Amniotic stem cell (primary cell): ENCODE measurements around the gene PARVA.

Experiments
- DNase-seq: peaks from one replicate; lab custom pipeline; 2025; lab: John Stamatoyannopoulos, UW

Gene PARVA

GRCh38 chr11:12430954-12431595, 53.7 kb downstream of the PARVA start:
- DNase-seq, result no peak

GRCh38 chr11:12432507-12432906, 55.1 kb downstream of the PARVA start:
- DNase-seq, result no peak

- DNase-seq, result no peak
These were observed 55.8 kb downstream of the PARVA start for GRCh38 chr11:12433121-12433520.

- peak; percentile 76 for DNase-seq
These were observed 56.4 kb downstream of the PARVA start for GRCh38 chr11:12433571-12434324.

DNA sequence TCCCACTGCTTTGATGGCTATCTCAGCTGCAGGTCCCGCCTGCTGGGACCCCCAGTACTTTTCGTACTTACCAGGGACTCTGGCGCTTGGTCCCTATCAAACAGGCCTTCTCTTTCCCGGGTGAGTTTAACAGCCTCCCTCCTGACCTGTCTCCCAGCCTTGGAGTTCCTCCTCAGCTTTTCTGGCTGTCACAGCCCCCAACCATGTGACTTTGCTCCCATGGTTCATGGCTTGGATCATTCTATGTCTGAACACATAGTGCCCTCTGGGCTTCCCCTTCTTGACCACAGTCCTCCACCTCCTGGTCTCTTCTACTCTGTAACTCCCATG, 56.9 kb downstream of the PARVA start:
- DNase-seq, result no peak

- DNase-seq, result no peak
These were observed 57.9 kb downstream of the PARVA start for GRCh38 chr11:12435264-12435663.

GRCh38 chr11:12436266-12436665, 58.9 kb downstream of the PARVA start:
- no peak for DNase-seq

- no peak for DNase-seq
These were observed 60.9 kb downstream of the PARVA start for GRCh38 chr11:12438291-12438690.

GRCh38 chr11:12439615-12440014, 62.2 kb downstream of the PARVA start:
- DNase-seq, result no peak

- DNase-seq, result no peak
These were observed 63.2 kb downstream of the PARVA start for GRCh38 chr11:12440565-12440964.

GRCh38 chr11:12441231-12441861, 64.0 kb downstream of the PARVA start:
- DNase-seq, result no peak

GRCh38 chr11:12444601-12445000, 67.2 kb downstream of the PARVA start:
- DNase-seq, result no peak

GRCh38 chr11:12445001-12445400, 67.6 kb downstream of the PARVA start:
- DNase-seq, result no peak

DNA sequence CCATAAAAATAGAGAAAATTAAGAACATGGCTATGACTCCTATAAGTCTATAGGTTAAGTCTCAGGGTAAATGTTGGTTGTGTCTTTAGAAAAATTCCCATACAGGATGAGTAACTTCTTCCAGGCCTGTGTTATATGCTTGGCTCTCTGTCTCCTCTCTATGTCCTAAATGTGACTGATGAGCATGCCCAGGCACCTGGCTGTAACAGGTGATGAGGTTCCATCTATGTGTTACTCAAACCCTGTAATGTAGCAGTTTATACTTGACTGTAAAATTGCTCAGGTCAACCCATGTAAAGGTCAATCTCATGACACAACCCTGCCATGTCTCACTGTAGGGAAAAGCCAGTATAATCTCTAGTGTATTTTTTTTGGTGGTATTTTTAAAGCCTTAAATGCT, 69.5 kb downstream of the PARVA start:
- no peak for DNase-seq

DNA sequence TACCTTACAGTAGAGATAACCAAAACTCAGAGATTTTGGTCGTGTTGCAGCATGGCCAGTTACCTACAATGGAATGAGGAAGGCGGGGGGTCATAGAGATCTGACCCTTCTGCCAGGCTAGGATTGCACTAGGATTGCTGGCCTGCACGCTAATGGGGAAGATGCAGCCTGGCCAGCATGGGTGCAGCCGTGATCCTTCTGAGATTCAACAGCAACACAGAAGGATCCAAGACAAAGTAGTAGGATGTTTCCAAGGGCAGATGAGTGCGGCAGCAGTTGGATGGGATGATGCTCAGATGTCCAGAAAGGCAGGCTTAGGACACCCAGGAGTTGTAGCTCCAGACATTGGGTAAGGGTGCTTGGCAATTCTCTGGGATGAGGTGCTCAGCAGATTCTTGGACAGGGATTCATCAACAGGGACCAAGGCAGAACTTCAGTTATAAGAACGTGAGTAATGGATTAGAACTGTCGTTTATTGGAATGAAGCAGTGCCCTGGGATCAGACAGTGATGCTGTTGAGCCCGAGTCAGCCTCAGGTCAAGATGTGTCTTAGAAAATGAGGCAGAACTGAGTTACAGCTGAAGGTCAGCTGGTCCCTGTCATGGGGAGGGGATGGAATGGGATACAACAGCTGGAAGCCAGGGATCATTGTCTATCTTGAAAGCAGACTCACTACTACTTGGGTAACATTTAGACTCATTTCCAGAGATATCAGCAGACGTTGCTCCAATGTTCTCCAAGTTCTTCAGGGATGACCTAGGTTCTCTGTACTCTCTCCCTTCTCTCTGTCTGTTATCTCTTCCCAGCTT, 71.0 kb downstream of the PARVA start:
- no peak for DNase-seq

DNA sequence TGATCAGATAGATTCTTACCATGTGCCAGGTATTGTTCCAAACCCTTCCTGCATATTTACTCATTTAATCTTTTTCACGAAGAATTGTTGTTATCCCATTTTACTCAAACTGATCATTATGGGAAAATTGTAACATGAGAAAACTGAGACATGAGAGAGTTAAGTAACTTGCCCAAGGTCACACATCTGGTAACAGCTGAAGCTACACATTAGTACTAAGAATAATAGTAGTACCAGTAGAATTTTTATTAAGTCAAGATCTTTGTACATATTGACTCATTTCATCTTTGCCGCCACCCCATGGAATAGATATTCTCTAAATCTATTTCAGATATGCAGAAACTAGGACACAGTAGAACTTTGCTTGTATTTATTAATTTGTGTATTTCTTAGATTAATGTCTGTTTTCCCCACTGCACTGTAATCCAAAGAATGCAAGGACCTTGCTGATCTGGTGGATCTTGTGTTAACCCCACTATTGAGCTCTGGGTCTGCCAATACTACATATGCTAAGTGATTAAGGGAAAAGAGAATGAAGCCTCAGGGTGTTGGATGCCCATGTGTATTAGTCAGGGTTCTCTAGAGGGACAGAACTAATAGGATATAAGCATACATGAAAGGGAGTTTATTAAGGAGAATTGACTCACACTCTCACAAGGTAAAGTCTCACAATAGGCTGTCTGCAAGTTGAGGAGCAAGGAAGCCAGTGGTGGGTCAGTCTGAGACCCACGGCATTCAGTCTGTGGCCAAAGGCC, 72.8 kb downstream of the PARVA start:
- DNase-seq, result no peak

DNA sequence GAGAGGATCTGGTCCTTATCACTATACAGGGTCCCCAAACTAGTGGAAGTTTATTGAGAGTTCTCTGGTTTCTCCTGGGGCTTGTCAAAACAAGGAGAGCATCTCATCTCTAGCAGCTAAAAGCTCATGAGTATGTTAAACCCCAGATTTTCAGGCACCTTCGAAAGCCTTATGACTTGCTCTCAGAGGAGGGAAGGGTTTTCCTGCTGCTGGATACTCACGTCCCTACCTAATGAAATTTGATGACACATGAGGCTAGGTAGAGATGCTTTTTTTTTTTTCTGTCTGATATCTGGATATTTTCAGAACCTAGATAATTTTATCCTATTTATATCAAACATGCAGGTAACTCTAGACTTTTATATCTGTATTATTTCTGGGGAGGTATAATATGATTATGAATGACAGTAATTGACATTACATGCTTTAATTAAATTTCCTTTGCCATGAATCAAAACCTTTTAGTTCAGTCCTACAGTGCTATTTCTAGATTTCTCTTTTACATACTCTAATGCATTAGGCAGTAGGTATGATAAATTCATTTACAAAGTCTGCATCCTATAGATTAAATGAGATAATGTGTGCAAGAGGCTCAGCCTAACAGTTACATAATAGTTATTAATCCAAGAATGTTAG, 73.9 kb downstream of the PARVA start:
- no peak for DNase-seq

DNA sequence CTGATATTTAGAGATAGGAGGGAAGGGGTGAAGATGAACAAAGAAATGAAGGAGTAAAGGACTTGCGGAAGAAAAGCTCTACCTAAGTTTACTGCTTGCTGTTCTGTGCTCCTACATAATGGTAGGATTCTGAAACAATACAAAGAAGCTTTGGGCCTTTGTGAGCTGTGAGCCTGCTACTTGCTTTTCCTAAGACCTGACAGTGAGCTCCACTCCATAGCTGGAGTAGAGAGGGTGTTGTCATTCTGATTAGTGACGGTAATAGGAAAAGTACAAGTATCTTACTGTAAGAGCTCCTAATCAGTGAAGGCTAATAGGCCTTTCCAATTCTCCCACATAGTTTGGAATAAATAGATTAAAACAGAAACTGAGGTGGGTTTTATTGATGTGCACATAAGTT, 75.9 kb downstream of the PARVA start:
- DNase-seq, result no peak

DNA sequence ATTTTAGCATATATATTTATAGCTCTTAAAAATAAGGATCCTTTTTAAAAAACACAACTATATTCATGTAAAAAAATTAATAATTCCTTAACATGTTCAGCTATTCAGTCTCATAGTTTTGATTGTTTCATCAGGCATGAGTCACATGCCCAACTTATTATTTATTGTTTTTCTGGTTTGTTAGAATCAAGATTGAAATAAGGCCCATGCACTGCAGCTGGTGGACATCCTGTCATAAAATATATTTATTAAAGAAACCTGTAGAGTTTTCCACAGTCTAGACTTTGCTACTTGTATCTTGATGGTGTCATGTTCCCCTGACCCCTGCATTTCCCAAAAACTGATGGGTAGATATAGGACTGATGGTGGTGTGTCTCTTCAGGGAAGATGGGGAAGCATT, 77.4 kb downstream of the PARVA start:
- DNase-seq, result no peak

DNA sequence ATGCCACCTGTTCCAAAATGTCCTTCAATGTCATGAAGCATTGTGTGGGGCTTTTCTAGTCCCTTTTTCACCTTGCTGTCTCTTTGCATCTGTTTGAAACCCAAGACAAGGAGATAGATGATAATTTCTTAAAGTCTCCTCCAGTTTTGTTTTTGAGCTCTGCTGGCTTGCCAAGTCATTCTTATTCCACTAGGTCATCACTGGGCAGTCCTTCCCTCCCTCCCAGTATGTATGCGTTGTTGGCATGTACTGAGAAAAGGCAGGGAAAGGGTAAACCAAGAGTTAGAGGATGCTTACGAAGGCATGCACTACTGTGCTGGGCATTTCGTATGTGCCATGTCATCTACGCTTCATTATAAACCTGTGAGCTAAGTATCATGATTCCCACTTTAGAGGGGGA, 78.6 kb downstream of the PARVA start:
- no peak for DNase-seq
